ENCODE measurements around the gene TULP3.

The TULP3 gene

GRCh38 chr12:2984698-2985097, 94.0 kb downstream of the TULP3 start:
- no peak for ATAC-seq

GRCh38 chr12:2986876-2987275, 96.2 kb downstream of the TULP3 start:
- TF ChIP-seq POU6F1 (CRISPR knock-in tag; IDR thresholded peaks at IDR 0.05; ENCODE audit: borderline replicate concordance, low read depth) (no peak), PATZ1 (CRISPR knock-in tag; IDR thresholded peaks at IDR 0.05; ENCODE audit: borderline replicate concordance) (no peak), RARB (CRISPR knock-in tag; IDR thresholded peaks at IDR 0.05) (no peak), BACH2 (CRISPR knock-in tag; IDR thresholded peaks at IDR 0.05; ENCODE audit: borderline replicate concordance) (no peak), CREB5 (CRISPR knock-in tag; IDR thresholded peaks at IDR 0.05; ENCODE audit: low read depth) (no peak), OSR1 (CRISPR knock-in tag; IDR thresholded peaks at IDR 0.05) (no peak), ISL1 (CRISPR knock-in tag; IDR thresholded peaks at IDR 0.05) (no peak), ZFP30 (CRISPR knock-in tag; IDR thresholded peaks at IDR 0.05) (no peak), TSHZ2 (CRISPR knock-in tag; IDR thresholded peaks at IDR 0.05) (no peak), ZC3H10 (CRISPR knock-in tag; IDR thresholded peaks at IDR 0.05) (no peak), ZNF8 (CRISPR knock-in tag; IDR thresholded peaks at IDR 0.05) (no peak), TCF4 (CRISPR knock-in tag; IDR thresholded peaks at IDR 0.05; ENCODE audit: borderline replicate concordance) (no peak), ARNTL (CRISPR knock-in tag; IDR thresholded peaks at IDR 0.05; ENCODE audit: borderline replicate concordance, low read depth) (no peak), ZFP3 (CRISPR knock-in tag; IDR thresholded peaks at IDR 0.05) (no peak), TOX (CRISPR knock-in tag; IDR thresholded peaks at IDR 0.05; ENCODE audit: borderline replicate concordance) (no peak), ZNF565 (CRISPR knock-in tag; conservative IDR thresholded peaks at IDR 0.05; ENCODE audit: low read depth) (no peak), CSDC2 (CRISPR knock-in tag; IDR thresholded peaks at IDR 0.05) (no peak), CSRNP3 (CRISPR knock-in tag; IDR thresholded peaks at IDR 0.05) (no peak), GLIS3 (CRISPR knock-in tag; IDR thresholded peaks at IDR 0.05) (no peak)
- no peak for ATAC-seq

More at GRCh38 chr12:2984698-2985097, 94.0 kb downstream of the TULP3 start:
- no peak for TF ChIP-seq PPARA (CRISPR knock-in tag; IDR thresholded peaks at IDR 0.05; ENCODE audit: borderline replicate concordance)
- TF ChIP-seq ZFP30 (CRISPR knock-in tag; IDR thresholded peaks at IDR 0.05), result no peak
- no peak for TF ChIP-seq ZNF565 (CRISPR knock-in tag; conservative IDR thresholded peaks at IDR 0.05; ENCODE audit: low read depth)

GRCh38 chr12:2988494-2988893, 97.8 kb downstream of the TULP3 start:
- no peak for ATAC-seq
- TF ChIP-seq CSRNP3 (CRISPR knock-in tag; IDR thresholded peaks at IDR 0.05), result no peak
- TF ChIP-seq BACH2 (CRISPR knock-in tag; IDR thresholded peaks at IDR 0.05; ENCODE audit: borderline replicate concordance), result no peak
- no peak for TF ChIP-seq ZFP3 (CRISPR knock-in tag; IDR thresholded peaks at IDR 0.05)
- TF ChIP-seq PPARA (CRISPR knock-in tag; IDR thresholded peaks at IDR 0.05; ENCODE audit: borderline replicate concordance), result no peak
- TF ChIP-seq ISL1 (CRISPR knock-in tag; IDR thresholded peaks at IDR 0.05), result no peak
- no peak for TF ChIP-seq RARB (CRISPR knock-in tag; IDR thresholded peaks at IDR 0.05)
- TF ChIP-seq CSDC2 (CRISPR knock-in tag; IDR thresholded peaks at IDR 0.05), result no peak
- no peak for TF ChIP-seq ARNTL (CRISPR knock-in tag; IDR thresholded peaks at IDR 0.05; ENCODE audit: borderline replicate concordance, low read depth)
- no peak for TF ChIP-seq ESRRG (CRISPR knock-in tag; IDR thresholded peaks at IDR 0.05)
- no peak for TF ChIP-seq SNAI2 (CRISPR knock-in tag; IDR thresholded peaks at IDR 0.05)
- TF ChIP-seq ZNF565 (CRISPR knock-in tag; conservative IDR thresholded peaks at IDR 0.05; ENCODE audit: low read depth), result no peak
- TF ChIP-seq ZFP30 (CRISPR knock-in tag; IDR thresholded peaks at IDR 0.05), result no peak
- no peak for TF ChIP-seq POU6F1 (CRISPR knock-in tag; IDR thresholded peaks at IDR 0.05; ENCODE audit: borderline replicate concordance, low read depth)
- TF ChIP-seq TCF4 (CRISPR knock-in tag; IDR thresholded peaks at IDR 0.05; ENCODE audit: borderline replicate concordance), result no peak
- TF ChIP-seq TOX (CRISPR knock-in tag; IDR thresholded peaks at IDR 0.05; ENCODE audit: borderline replicate concordance), result no peak
- no peak for TF ChIP-seq ZNF8 (CRISPR knock-in tag; IDR thresholded peaks at IDR 0.05)
- no peak for TF ChIP-seq PATZ1 (CRISPR knock-in tag; IDR thresholded peaks at IDR 0.05; ENCODE audit: borderline replicate concordance)
- no peak for TF ChIP-seq ZC3H10 (CRISPR knock-in tag; IDR thresholded peaks at IDR 0.05)

Measured in SK-N-SH treated with all-trans-retinoic acid at 6 μM for 48 hours (cell line).